Fibroblast of gingiva (primary cell): ENCODE results near the gene WWOX.

Experiments used
- DNase-seq: peaks from one replicate; pipeline ENCODE4 v3.0.0-alpha.2; 2011; ENCODE audit warnings: low read depth

WWOX gene

DNA sequence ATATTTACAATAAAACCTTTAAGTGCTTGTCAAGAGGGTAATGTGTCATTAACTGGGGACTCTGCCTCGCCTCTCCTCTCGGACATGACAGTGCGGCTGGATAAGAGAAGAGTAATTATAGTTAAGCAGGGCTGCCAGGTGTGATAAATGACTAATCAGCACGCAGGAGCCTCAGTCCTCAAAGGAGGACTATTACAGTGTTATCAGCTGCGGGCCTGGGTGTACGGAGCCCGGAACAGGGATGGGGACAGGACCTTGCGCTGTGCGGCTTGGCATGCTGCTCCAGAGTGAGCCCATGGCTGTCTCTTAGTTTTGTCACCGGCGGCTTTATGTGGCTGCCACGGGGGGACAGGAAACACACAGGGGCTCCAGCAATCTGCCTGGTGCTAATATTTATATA, 893.9 kb downstream of the WWOX start:
- DNase-seq: no peak

DNA sequence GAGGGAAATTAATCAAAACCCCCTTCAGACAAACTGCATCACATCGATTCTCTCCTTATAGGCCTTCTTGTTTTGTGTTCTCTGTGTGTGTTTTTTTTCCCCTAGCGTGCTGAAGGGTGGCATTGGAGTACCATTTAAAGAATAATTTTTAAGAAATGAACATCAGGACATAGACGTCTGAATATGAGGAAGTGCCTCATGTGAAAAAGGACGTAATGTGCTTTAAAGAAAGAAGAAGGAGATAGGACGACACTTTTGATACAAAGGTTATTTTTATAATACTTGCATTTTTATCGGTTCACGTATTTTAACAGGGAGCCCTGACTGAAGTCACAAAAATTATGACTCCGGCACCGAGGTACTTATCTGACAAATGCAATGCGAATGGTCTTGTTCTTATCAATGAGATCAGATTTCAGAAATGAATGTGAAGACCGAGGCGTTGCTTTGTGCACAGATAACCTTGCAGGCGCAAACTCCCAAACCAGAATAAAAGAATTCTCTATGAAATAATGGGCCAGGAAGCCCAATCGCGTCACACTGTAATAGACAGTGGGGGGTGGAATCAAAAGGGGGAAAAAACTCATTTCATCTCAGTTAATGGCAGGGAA, 894.8 kb downstream of the WWOX start:
- no peak for DNase-seq

GRCh38 chr16:78995441-78995840, 896.0 kb downstream of the WWOX start:
- DNase-seq: no peak

GRCh38 chr16:78996790-78997189, 897.3 kb downstream of the WWOX start:
- DNase-seq: no peak

GRCh38 chr16:78998879-78999278, 899.4 kb downstream of the WWOX start:
- no peak for DNase-seq

DNA sequence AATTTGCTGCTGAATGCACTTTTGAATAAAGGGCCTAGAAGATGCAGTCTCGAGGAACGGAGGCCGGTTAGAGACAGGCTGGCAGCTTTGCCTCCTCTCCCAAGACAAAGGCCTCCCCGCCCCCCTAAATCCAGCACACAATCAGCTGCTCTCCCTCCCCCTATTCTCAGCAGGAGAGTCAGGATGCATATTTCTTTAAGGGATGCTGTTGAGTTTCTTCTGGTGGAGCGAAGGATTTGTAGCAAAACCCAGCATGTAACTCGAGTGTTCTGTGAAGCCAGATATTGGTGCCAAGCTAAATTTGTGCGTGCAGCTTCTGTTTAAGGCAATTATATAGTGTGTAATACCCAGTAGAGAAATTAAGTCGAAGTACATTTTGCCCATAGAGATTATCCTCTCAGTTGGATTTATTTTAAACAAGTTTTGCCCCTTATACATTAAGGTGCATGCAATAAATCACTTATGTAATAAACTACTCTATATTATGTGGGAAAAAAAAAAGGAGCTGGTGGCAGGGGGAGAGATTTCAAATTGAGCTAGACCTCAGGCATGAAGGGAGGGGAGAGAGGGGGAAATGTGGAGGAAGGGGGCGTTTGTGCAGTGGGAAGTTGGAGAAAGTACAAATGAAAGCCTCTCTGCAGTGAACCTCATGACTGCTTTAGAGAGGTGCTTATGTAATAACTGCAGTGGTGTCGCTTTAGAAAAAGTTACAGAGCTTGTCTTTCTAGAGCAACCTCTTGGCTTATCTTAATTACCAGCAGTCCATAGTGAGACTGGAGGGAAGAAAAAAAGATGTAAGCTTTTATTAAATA, 901.9 kb downstream of the WWOX start:
- no peak for DNase-seq

GRCh38 chr16:79003026-79003609, 903.7 kb downstream of the WWOX start:
- no peak for DNase-seq

- no peak for DNase-seq
Observed at GRCh38 chr16:79004309-79004708, 904.9 kb downstream of the WWOX start.

- no peak for DNase-seq
Observed at GRCh38 chr16:79005096-79005495, 905.6 kb downstream of the WWOX start.

DNA sequence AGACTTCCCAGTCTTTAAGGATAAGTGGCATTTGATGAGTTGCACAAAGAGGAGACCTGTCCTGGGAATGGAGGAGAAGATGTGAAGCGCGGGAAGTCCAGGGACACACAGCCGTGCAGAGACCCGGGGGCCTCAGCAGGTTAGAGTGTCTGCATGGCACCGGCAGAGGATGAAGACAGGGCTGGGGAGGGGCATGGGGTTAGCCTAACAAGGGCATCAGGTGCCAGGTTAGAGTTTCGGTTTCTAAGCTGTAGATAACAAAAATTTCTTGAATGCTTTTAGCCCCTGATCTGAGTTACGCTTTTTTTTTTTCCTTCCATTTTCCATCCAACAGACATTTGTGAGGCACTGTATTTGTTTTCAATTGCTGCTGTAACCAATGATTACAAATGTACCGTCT, 906.8 kb downstream of the WWOX start:
- DNase-seq: no peak

GRCh38 chr16:79006765-79007164, 907.3 kb downstream of the WWOX start:
- DNase-seq: no peak

- no peak for DNase-seq
Observed at GRCh38 chr16:79007614-79008013, 908.2 kb downstream of the WWOX start.

DNA sequence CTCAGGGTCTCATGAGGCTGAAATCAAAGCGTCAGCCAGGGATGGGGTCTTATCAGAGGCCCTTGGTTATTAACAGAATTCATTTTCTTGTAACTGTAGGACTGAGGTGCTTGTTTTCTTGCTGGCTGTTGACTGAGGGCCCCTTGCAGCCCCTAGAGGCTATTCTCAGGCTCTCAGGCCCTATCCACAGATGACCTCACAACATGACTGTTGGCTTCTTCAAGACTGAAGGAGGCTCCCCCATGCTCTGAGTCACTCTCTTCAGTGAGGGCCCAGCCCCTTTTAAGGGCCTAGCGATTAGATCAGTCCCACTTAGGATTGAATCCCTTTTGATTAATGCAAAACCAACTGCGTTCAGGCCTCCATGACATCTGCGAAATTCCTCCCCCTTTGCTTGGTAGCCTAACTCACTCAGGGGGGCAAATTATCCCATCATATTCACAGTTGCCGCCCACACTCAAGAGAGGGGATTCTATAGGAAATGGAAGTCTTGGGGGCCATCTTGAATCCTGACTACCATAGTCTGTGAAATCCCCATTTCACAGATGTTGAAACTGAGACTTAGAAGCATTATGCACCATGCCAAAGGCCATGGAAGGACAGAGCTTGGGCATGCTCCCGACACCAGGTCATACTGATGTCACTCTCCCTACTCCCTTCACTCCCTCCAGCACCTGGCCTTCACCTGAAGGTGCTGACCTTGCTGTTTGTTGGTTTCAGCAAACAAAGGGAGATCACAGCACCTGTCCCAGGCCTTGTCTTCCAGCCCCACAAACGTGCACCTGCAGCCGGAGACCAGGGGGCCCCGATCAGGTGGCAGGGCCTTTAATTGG, 908.8 kb downstream of the WWOX start:
- DNase-seq: no peak

DNA sequence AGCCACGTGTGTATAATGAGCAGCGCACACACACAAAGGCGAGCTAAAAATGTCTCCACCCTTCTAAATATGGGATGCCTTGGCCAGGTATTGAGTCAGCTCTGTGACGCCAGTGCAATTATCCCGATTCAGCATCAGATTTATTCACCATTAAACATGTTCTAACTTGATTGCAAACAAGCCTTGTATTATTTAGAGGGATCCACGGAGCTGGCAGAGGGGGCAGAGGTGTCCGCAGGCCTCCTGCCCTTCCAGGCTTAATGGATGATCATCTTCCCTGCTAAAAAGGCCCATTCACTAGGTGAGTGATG, 909.4 kb downstream of the WWOX start:
- DNase-seq: no peak

- DNase-seq: no peak
Observed at GRCh38 chr16:79009896-79010295, 910.4 kb downstream of the WWOX start.

DNA sequence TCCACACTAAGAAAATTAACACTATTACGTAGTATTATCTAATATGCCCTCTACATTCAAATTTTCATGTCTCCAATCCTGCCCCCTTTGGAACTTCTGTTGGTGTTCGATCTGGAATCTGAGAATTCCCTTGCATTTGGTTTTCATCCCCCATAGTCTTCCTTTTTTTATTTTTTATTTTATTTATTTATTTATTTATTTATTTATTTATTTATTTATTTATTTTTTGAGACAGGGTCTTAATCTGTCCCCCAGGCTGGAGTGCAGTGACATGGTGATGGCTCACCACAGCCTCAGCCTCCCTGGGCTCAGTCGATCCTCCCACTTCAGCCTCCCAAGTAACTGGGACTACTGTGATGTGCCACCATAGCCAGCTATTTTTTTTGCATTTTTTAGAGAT, 911.8 kb downstream of the WWOX start:
- DNase-seq: no peak

DNA sequence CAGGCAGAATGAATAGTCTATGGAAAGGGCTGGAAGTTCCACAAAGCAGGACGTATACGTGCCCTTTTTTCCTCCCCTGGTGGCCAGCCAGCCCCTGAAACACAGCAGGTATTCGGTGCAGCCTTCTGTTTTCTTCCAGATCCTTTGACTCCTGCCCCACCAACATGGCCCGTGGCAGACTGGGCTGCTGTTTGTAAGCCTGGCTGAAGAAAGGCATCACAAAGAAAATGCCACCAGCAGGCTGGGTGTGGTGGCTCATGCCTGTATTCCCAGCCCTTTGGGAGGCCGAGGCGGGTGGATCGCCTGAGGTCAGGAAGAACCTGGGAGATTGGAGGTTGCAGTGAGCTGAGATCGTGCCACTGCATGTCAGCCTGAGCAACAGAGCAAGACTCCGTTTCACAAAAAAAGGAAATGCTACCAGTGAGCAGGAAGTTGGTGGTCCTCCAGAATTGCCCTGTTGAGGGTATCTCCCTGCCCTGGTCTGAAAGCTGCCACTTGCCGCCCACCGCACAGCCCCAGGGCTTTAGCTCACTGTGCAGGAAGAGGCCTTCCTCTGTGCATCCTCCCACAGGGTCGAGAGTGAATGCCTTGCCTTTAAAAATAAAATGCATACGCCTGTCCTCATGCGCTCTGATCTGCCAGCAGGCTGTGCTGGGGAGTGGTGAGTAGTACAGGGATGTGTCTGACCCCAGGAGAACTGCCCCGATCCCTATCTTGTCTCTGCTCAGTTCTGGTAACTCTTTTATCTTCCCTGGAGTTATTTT, 913.4 kb downstream of the WWOX start:
- no peak for DNase-seq

DNA sequence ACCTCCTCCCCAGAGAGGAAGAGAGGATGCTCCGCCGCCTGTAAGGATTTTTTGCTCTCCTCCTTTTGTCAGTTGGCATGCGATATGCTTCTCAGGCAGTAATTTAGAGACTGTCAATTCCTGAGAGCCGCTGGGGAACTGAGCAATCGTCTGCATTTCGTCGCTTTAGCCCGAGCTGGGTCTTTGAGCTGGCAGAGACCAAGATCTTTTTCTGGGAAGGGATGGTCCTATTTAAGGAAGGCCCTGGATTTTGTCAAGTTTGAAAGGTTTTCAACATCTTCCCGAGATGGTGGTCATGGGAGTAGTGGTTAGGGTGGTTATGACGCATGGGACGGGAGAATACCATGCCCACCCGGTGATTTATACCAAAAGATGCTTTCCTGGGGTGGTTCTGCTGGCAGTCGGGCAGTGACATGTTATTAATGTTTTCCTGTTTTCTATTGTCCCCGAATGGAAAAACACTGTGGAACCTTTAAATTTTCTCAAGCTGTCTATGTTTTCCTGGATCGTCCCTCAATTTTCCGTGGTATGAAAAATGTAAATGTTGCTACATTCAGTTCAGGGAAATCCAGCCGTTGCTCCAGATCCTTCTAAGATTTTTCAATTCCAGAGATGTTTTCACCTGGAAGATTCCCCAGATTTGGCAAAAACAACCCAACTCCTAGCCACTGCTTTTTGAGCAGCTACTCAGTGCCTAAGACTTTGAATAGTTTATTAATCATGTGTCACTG, 914.6 kb downstream of the WWOX start:
- DNase-seq: no peak

DNA sequence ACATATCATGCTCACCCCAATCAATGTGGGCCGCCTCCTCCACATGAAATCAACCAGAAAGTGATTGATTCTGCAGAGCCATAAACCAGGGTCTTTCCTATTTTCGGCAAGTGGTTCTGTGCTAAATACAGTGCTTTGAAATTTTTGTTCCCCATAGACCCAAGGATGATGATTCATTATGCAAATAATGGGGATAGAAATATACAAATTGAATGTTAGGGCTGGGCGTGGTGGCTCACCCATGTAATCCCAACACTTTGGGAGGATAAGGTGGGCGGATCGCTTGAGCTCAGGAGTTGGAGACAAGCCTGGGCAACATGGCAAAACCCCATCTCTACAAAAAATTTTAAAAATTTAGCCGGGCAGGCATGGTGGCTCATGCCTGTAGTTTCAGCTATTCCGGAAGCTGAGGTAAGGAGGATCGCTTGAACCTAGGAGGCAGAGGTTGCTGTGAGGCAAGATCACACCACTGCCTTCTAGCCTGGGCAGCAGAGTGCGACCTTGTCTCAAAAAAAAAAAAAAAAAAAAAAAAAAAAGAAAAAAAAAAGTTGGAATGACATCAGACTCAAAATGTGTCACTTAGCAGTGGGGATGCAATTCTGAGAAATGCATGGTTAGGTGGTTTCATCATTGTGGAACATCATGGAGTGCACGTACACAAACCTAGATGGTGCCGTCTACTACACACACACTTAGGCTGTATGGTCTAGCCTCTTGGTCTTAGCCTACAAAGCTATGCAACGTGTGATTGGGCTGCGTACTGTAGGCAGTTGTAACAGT, 919.4 kb downstream of the WWOX start:
- no peak for DNase-seq

- DNase-seq: no peak
Observed at GRCh38 chr16:79019431-79019830, 920.0 kb downstream of the WWOX start.
